Hindlimb muscle (tissue), 1 donor: ENCODE results near the gene CST5. TPM values are rescaled to one million over a fixed set of nuclear protein-coding genes. Genes with fewer than 3 reads are reported as not detected.
A peak's percentile ranks its signal among the peaks of the same experiment; 100 is the strongest.
"Not testable (repeated sequence)": the region's sequence is repeated elsewhere in the genome, so short reads cannot be mapped to it uniquely, and the experiment has no call there.

Experiments used
- DNase-seq: peaks from one replicate; pipeline ENCODE4 v3.0.0-alpha.2; 2013
- polyA plus RNA-seq: library from polyadenylated mRNA; unstranded; fragments of 120-200 nt; gene quantifications from one replicate; pipeline ENCODE4 v1.2.1, GENCODE V29; 2013; ENCODE audit not compliant: insufficient read length

Gene CST5
- polyA plus RNA-seq, 1 donor, result not detected

GRCh38 chr20:23889775-23890187, 10.2 kb upstream of the CST5 start:
- peak; percentile 19 for DNase-seq

GRCh38 chr20:23887856-23888255, 8.3 kb upstream of the CST5 start:
- DNase-seq, result no peak

- no peak for DNase-seq
Measured at GRCh38 chr20:23884771-23885162, 5.2 kb upstream of the CST5 start.

DNA sequence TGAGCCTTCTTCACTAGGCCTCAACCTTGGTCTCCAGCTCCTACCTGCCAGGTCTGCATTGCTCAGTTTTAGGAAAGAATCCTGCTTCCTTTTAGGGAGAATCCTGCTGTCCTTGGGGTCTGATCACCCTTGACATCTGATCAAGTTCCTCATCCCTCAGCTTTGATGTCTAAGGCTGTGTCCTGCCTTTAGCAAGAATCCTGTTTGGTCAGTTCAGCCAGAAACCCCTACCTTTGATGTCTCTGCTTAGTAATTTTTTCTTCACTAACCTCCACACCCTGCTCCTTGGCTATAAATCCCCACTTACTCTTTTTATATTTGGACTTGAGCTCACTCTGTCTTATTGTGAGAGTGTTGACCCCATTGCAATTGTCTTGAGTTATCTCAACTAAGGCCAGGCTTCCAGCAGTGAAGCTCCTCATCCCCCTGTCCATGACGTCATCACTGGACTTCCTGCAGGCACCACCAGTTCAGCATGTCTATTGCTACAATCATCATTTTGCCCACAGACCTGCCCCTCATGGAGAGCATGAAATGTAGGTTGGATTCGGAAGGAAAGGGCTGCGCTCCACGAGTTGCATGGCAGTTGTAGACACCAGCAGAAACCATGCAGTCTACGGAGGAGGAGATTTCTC, 4.7 kb upstream of the CST5 start:
- no peak for DNase-seq

- no peak for DNase-seq
Measured at GRCh38 chr20:23881371-23881770, 1.8 kb upstream of the CST5 start.

DNA sequence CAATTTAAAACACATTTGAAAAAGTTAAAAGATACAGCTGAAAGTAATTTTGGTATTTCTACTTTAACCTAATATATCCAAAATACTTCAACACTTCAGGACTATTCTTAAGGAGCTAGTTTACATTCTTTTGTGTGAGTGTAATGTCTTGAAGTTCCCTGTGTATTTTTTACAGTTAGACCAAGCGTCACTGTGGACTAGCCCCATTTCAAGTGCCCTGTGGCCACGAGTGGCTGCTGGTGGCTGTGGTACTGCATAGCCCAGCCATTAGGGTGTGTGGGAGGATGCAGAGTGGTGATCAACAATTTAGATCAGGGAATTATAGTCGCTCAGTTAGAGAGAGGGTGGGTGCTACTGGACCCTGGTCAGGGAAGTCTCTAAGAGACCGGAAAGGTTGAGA, 869 bp upstream of the CST5 start:
- no peak for DNase-seq

- no peak for DNase-seq
Measured at GRCh38 chr20:23879811-23880374, 345 bp upstream of the CST5 start.

DNA sequence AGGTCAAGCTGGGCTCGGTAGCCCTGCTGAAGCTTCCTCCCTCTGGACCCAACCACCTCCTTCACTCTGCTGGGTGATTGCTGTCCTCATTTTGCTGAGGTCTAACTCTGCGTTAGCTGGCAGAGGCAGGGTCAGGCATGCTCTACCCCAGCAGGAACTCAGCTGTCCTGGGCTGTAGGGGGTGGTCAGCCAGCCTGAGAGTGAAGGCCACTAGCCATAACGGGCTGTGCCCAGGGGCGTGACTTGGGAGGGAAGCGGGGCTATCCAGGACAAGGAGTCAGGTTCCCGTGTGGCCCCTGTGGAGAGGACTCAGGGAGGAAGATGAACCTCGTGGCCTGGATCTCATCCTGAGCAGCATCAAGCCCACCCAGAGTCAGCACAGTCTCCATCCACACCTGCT, 761 bp downstream of the CST5 start:
- DNase-seq, result no peak

- DNase-seq, result not testable (repeated sequence)
Measured at GRCh38 chr20:23878016-23878542, 1.5 kb downstream of the CST5 start.

DNA sequence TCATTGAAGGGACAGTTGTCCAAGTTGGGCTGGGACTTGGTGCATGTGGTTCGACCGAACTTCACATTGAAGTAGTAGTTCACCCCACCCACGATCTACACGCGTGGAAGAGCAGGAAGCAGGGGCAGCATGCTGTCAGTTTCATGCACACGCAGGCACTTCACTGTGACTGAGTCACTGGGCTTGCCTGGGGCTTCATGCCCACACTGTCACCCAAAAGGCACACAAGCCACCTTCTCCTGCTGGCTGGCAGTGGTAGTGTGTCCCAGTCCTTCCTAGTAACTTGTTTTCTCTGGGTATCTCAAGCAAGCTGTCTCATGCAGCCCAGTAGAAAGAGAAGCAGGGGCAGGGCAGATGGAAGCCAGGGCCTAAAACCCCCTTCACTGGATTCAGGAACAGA, 2.0 kb downstream of the CST5 start:
- no peak for DNase-seq

DNA sequence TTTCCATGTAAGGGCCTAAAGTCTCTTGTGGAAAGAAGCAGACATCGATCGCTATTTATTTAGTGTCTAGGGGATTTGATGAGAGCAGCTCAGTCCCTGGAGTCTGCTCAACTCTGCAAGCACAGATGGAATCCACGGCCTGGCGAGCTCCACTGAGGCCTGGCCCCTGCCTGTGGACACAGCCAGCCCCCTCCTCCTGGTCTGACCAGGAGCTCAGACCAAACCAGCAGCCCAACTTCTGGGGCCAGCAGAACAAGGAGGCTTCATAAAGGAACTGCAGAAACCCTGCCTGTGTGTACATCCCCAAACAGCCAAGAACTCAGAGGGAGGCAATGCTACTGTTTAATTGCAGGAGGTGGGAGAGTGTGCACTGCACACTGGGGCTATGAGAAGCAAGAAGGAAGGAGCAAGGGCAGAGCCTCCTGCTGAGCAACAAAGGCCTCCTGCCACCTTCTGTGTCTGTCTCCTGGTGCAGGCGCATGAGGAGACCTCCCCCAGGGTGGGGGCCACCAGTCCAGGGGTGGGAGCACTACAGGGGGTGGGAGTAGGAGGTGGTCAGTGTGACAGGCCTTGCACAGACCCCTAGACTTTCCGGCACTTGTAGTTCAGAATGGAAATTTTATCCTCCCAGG, 3.8 kb downstream of the CST5 start:
- DNase-seq, result no peak

- no peak for DNase-seq
Measured at GRCh38 chr20:23874747-23875146, 4.8 kb downstream of the CST5 start.

DNA sequence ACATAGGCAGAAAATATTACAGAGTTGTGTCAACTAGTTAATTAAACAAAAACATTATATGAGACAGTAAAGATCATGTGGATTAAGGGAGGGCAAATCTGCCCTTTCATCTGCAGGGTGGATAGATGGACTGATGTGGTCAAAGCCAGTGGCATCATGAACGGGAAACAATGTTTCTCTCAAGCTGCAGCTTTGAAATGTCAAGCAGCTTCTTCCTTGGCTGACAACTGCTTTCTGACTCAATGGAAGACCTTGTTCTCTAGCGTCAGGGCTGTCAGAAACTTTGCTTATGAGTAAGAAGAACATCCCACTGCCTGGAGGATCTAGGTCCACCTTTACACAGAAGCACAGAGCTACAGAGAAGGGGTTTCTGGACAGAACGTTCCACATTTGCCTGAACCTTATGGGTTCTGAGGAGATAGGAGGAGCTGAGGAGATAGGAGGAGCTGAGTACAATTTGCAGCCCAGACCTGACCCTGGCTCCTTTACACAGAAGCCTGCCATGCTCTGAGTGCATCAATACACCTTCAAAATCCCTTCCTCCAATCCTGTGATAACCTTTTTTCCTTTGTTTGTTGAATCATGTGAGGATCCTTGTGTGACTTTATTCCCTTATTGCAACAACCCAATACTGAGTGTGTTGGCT, 6.1 kb downstream of the CST5 start:
- no peak for DNase-seq

DNA sequence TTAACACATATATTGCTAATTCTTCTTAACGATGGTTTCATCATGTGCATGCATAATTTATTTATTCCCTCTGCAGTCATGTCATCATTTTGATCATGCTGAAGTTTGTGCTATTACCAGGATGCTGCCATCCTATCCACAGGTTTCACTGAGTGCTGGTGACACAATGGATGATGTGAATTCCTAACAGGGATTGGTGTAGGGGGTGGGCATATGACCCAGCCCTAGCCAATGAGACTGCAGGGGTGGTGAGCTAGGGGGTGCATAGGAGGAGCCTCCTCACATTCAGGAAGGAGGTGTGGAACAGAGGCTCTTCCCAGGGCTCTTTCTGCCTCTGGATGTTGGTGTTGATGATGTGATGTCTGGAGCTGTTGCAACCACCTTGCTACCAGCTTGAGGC, 7.5 kb downstream of the CST5 start:
- no peak for DNase-seq

DNA sequence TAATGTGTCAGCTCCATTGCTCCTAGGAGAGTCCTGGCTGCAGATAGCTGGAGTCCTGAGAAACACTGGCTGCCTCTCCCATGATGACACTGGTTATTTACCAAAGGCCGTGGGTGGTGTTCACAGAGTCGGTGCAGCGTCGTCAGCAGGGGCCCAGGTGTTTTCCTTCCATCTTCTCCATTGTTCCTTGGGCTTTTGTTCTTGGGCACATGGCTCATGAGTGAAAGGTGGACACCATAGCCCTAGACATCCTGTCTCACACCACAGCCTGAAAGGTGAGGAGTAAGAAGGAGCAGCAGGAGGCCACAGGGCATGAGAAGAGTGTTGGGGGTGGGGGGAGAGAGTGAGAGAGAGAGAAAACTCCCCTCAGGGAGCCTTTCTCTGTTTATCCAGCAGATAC, 9.1 kb downstream of the CST5 start:
- DNase-seq, result no peak

GRCh38 chr20:23869520-23869919, 10.0 kb downstream of the CST5 start:
- DNase-seq, result no peak

DNA sequence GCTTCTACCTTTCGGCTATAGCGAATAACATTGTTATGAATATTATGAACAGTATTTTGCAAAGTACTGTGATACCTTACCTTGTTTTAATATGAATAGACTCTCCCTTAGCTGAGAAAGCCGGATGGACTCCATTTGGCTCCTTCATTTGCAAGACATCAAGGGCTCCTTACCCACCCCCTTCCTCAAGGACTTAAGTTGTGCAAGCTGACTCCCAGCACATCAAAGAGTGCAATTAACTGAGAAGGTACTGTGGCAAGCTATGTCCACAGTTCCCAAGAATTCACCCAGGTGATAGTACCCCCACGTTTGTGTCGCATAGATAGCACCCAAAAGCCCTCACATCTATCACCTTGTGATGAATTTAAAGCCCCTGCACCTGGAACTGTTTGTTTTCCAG, 11.2 kb downstream of the CST5 start:
- DNase-seq, result no peak

- DNase-seq, result no peak
Measured at GRCh38 chr20:23867152-23867776, 12.3 kb downstream of the CST5 start.

- not testable (repeated sequence) for DNase-seq
Measured at GRCh38 chr20:23860771-23861170, 18.8 kb downstream of the CST5 start.

GRCh38 chr20:23857962-23858595, 21.5 kb downstream of the CST5 start:
- no peak for DNase-seq

- DNase-seq, result no peak
Measured at GRCh38 chr20:23856736-23857135, 22.8 kb downstream of the CST5 start.

DNA sequence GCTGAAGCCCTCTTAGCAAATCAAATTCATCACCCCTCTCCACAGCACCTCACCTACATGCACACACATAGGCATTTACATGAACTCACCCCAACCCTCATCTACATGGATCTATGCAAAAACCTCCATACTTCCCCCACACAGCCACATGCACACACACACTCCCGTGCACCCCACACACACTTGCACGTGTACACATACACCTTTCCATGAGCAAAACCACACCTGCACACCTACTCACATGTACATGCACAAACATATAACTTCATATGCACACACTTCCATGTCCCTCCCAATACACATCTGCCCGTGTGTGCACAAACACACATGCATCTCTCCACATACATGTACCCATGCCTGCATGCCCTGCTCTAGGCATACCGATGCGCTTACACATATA, 23.3 kb downstream of the CST5 start:
- DNase-seq, result no peak

DNA sequence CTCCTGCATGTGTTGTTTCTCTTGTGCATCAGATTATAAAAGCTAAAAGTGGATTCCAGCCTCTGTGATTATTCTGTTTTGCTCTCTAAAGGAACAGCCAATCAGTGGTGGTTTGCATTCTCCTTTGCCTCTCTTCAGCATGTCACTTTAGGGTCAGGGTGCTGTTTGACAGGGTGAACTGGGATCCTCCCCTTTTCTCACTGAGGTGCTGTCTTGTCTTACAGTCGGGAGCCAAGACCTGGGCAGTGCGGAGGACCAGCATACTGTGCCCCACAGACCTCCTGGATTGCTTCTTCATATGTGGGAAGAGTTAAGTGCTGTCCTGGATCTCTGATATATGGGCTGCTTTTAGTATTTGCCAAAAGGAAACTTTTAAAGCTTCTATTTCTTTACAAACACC, 37.9 kb downstream of the CST5 start:
- DNase-seq, result no peak
